ENCODE data around the gene KRTAP10-8.
"Not testable (repeated sequence)": the region's sequence is repeated elsewhere in the genome, so short reads cannot be mapped to it uniquely, and the experiment has no call there.

Gene KRTAP10-8

GRCh38 chr21:44640761-44641160 lies 28.9 kb downstream of the KRTAP10-8 start:
- Histone ChIP-seq H3K9me3 (ENCODE audit: low read length) (peaks cover 3% of the 10 kb centered on the region), H2AFZ (ENCODE audit: low read depth, low read length) (no peak overlapping the region), H3K36me3 (ENCODE audit: insufficient read depth, low read length) (no peaks in the 10 kb centered on the region), H3K27me3 (ENCODE audit: insufficient read depth, low read length) (no peaks in the 10 kb centered on the region), H3K4me1 (ENCODE audit: insufficient read depth, low read length) (peaks cover 10% of the 10 kb centered on the region), H3K4me3 (ENCODE audit: low read length) (no peak overlapping the region)

DNA sequence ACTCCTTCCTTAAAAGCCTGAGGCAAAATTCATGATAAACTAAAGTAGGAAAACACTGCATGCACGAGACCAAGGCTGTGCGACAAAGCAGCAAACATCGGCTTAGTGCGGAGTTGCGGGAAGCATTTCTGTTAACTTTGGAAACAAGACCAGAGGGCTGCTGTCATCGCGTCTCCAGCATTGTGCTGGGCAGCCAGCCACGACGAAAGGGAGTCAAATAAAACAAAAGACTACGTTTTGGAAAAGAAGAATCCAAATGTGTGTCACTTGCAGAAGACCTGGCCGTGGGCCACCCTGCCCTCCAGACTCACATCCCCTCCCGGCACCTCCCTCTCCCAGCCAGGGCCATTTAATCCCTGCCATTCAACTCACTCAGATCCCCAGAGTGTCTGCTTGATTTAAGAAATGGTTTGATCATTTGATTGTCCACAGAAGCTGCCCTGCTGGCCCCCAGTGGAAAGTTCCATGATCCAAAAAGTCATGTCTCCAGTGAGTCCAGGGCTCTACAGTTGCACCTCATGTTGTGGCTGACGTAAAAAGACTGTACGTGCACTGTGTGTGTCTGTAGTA lies 31.9 kb downstream of the KRTAP10-8 start:
- Histone ChIP-seq H3K4me3 (ENCODE audit: low read length) (no peak overlapping the region), H2AFZ (ENCODE audit: low read depth, low read length) (no peak overlapping the region), H3K4me1 (ENCODE audit: insufficient read depth, low read length) (no peaks in the 10 kb centered on the region), H3K27me3 (ENCODE audit: insufficient read depth, low read length) (peaks cover 13% of the 10 kb centered on the region), H3K9me3 (ENCODE audit: low read length) (peaks cover 3% of the 10 kb centered on the region), H3K36me3 (ENCODE audit: insufficient read depth, low read length) (no peaks in the 10 kb centered on the region)

DNA sequence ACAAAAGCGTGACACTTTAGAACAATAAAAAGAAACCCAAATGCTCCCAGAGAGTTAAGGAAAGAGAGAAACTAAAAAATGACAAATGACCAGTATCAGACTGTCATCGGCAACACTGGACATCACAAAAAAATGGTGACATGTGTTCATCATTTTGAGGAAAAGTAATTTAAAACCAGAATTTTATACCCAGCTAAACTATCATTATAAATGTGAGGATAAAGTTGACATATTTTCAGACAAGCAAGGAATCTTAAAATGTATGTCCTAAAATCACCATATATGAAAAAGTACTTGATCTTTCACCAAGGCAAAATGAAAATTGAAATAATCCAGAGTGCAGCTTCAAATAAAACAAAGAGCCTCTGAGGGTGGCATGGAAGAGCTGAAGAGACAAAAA lies 33.0 kb downstream of the KRTAP10-8 start:
- H2AFZ ChIP-seq (ENCODE audit: low read depth, low read length) = no peak overlapping the region
- peaks cover 13% of the 10 kb centered on the region for H3K27me3 ChIP-seq (ENCODE audit: insufficient read depth, low read length)
- peaks cover 3% of the 10 kb centered on the region for H3K9me3 ChIP-seq (ENCODE audit: low read length)
- H3K4me3 ChIP-seq (ENCODE audit: low read length) = no peak overlapping the region
- H3K36me3 ChIP-seq (ENCODE audit: insufficient read depth, low read length) = no peaks in the 10 kb centered on the region
- H3K4me1 ChIP-seq (ENCODE audit: insufficient read depth, low read length) = no peaks in the 10 kb centered on the region

DNA sequence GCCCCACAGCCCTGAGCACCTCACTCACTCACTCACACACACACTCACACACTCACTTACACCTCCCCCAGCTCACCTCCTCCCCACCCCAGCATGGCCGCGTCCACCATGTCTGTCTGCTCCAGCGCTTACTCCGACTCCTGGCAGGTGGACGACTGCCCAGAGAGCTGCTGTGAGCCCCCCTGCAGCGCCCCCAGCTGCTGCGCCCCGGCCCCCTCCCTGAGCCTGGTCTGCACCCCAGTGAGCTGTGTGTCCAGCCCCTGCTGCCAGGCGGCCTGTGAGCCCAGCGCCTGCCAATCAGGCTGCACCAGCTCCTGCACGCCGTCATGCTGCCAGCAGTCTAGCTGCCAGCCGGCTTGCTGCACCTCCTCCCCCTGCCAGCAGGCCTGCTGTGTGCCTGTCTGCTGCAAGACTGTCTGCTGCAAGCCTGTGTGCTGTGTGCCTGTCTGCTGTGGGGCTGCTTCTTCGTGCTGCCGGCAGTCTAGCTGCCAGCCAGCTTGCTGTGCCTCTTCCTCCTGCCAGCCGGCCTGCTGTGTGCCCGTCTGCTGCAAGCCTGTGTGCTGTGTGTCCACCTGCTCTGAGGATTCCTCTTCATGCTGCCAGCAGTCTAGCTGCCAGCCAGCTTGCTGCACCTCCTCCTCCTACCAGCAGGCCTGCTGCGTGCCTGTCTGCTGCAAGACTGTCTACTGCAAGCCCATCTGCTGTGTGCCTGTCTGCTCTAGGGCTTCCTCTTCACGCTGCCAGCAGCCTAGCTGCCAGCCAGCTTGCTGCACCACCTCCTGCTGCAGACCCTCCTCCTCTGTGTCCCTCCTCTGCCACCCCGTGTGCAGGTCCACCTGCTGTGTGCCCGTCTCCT lies 34.7 kb downstream of the KRTAP10-8 start, which contains the start of gene KRTAP10-11:
TSS of gene KRTAP10-11 (plus strand) at position 49 of the 856 bp plus-strand sequence. CDS start at position 94, 45 bp downstream.
- H3K4me3 ChIP-seq (ENCODE audit: low read length); H3K9me3 ChIP-seq (ENCODE audit: low read length); H3K4me1 ChIP-seq (ENCODE audit: insufficient read depth, low read length); H3K36me3 ChIP-seq (ENCODE audit: insufficient read depth, low read length); H2AFZ ChIP-seq (ENCODE audit: low read depth, low read length): not testable (repeated sequence)
- peaks cover 13% of the 10 kb centered on the region for H3K27me3 ChIP-seq (ENCODE audit: insufficient read depth, low read length)

DNA sequence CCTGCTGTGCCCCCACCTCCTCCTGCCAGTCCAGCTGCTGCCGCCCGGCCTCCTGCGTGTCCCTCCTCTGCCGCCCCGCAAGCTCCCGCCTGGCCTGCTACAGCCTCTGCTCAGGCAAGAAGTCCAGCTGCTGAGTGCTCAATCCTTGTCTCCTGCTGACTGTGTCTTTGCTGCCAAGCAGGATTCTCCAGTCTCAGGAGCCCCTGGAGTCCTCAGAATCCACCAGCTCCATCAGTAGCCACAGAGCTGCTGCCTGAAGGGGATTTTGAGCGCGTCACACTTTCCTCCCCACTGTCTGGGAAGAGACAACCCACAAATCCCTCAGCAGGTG lies 35.3 kb downstream of the KRTAP10-8 start:
- Histone ChIP-seq H3K36me3 (ENCODE audit: insufficient read depth, low read length) (no peaks in the 10 kb centered on the region), H2AFZ (ENCODE audit: low read depth, low read length) (no peak overlapping the region), H3K9me3 (ENCODE audit: low read length) (no peaks in the 10 kb centered on the region), H3K4me3 (ENCODE audit: low read length) (no peak overlapping the region), H3K27me3 (ENCODE audit: insufficient read depth, low read length) (peaks cover 13% of the 10 kb centered on the region), H3K4me1 (ENCODE audit: insufficient read depth, low read length) (no peaks in the 10 kb centered on the region)

DNA sequence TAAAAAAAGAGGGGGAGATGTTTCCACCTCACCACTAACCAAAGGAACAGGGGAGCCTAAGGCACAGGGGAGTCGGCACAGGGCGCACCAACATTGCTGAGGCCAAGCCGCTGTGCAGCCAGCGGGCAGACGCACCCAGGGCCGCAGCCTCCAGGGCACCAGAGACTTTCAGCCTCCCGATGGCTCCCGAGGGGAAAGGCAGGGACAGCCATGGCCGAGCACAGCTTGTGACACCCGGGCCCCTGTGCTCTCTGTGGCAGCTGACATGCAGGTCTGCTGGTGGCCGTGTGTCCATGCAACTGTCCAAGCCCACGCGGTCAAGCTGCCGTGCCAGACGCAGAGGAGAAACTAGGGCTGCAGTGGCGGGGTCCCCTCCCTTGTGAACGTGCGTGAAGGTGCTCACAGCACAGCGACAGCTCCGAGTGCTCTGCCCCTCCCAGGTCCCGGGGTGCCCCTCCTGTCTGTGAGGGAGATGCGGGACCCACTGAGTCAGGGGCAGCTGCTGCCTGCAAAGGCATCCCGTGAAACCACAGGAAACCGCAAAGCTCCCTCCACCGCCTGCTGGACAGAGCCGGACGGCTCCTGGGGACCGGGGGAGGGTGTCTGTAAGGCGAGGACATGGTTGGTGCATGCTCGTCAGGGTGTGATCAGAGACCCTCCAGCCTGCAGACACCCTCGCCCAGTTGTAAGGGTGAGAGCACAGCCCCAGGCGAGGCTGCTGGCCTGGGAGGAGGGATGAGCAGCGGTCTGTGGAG lies 36.9 kb downstream of the KRTAP10-8 start:
- no peak overlapping the region for H2AFZ ChIP-seq (ENCODE audit: low read depth, low read length)
- no peaks in the 10 kb centered on the region for H3K9me3 ChIP-seq (ENCODE audit: low read length)
- H3K36me3 ChIP-seq (ENCODE audit: insufficient read depth, low read length) = no peaks in the 10 kb centered on the region
- H3K4me1 ChIP-seq (ENCODE audit: insufficient read depth, low read length) = no peaks in the 10 kb centered on the region
- peaks cover 13% of the 10 kb centered on the region for H3K27me3 ChIP-seq (ENCODE audit: insufficient read depth, low read length)
- no peak overlapping the region for H3K4me3 ChIP-seq (ENCODE audit: low read length)

GRCh38 chr21:44649521-44650100 lies 37.7 kb downstream of the KRTAP10-8 start:
- Histone ChIP-seq H3K27me3 (ENCODE audit: insufficient read depth, low read length) (peaks cover 13% of the 10 kb centered on the region), H3K9me3 (ENCODE audit: low read length) (no peaks in the 10 kb centered on the region), H3K4me3 (ENCODE audit: low read length) (no peak overlapping the region), H3K4me1 (ENCODE audit: insufficient read depth, low read length) (no peaks in the 10 kb centered on the region), H3K36me3 (ENCODE audit: insufficient read depth, low read length) (no peaks in the 10 kb centered on the region), H2AFZ (ENCODE audit: low read depth, low read length) (no peak overlapping the region)

DNA sequence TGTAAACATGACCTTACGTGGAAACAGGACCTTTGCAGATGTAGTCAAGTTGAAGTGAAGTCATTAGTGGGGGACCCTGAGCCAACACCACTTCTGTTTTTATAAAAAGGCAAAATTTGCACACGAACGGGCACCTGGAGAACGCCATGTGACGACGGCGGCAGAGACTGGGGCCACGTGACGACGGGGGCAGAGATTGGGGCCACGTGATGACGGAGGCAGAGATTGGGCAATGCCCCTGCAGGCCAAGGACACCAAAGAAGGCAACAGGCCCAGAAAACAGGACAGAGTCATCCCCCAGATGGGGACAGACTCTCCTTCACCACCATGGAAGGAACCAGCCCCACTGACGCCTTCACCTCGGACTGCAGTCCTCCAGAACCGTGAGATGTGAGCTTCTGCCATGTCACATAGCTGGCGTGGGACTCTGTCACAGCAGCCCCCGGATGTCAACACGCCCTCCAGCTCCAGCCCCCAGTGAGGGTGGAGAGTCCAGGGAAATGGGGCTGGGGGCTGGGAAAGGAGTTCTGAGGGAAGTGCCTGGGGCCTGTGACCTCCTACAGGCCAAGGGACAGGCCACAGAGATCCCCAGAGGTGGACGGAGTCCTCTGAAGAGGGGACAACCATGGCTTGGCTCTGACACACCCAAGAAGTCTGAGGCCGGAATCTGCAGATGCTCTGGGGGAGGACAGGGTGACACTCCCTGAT lies 38.5 kb downstream of the KRTAP10-8 start:
- H3K4me1 ChIP-seq (ENCODE audit: insufficient read depth, low read length) = no peaks in the 10 kb centered on the region
- H3K27me3 ChIP-seq (ENCODE audit: insufficient read depth, low read length) = peaks cover 13% of the 10 kb centered on the region
- no peaks in the 10 kb centered on the region for H3K9me3 ChIP-seq (ENCODE audit: low read length)
- no peak overlapping the region for H2AFZ ChIP-seq (ENCODE audit: low read depth, low read length)
- no peak overlapping the region for H3K4me3 ChIP-seq (ENCODE audit: low read length)
- H3K36me3 ChIP-seq (ENCODE audit: insufficient read depth, low read length) = no peaks in the 10 kb centered on the region

DNA sequence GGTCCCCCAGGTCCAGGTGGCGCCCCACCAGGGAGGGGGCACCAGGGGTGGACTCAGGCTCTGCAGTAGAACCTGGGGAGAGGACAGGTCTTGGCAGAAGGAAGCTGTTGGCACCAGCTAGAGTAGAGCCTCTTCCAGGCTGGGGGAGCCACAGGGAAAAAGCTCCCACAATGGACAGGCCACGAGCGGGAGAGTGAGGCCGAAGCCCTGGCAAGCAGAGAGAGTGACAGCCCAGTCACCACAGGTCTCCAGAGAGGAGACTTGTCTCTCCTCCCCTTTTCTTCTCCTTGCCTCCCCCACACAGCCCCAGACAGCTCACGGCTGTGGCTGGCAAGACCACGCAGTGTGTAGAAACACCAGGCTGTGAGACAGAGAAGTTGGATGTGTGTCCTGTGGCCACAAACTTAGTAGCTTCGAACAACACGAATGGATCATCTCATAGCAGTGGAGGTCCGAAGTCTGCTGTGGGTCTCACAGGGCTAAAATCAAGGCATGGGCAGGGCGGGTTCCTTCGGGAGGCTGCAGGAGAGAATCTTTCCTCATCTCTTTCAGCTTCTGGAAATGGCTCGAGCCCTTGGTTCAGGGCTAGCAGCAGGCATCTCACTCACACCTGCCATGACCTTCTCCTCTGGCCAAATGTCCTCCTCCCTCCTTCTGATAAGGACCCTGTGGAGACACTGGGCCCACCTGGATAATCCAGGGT lies 39.2 kb downstream of the KRTAP10-8 start:
- Histone ChIP-seq H3K27me3 (ENCODE audit: insufficient read depth, low read length) (peaks cover 13% of the 10 kb centered on the region), H3K4me1 (ENCODE audit: insufficient read depth, low read length) (no peaks in the 10 kb centered on the region), H3K9me3 (ENCODE audit: low read length) (no peaks in the 10 kb centered on the region), H3K4me3 (ENCODE audit: low read length) (no peak overlapping the region), H2AFZ (ENCODE audit: low read depth, low read length) (no peak overlapping the region), H3K36me3 (ENCODE audit: insufficient read depth, low read length) (no peaks in the 10 kb centered on the region)

DNA sequence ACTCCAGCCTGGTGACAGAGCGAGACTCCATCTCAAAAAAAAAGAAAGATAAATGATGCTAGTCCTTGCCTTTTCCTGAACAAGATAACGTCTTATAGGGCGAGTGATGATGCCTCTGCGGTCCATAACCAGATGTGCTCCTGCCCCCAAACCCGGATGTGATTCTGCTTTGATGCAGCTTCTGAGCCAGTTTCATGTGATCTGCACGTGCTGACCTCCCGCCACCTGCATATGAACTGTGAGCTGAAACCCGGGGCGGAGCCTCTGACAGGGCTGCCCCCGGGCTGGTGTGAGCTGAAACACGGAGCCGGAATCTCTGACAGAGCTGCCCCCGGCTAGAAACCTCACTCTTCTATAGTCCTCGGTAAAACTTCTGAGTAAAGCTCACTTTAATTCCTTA lies 41.2 kb downstream of the KRTAP10-8 start:
- H3K27me3 ChIP-seq (ENCODE audit: insufficient read depth, low read length) = no peaks in the 10 kb centered on the region
- H3K9me3 ChIP-seq (ENCODE audit: low read length) = no peaks in the 10 kb centered on the region
- H3K36me3 ChIP-seq (ENCODE audit: insufficient read depth, low read length) = no peaks in the 10 kb centered on the region
- no peak overlapping the region for H3K4me3 ChIP-seq (ENCODE audit: low read length)
- no peak overlapping the region for H2AFZ ChIP-seq (ENCODE audit: low read depth, low read length)
- no peaks in the 10 kb centered on the region for H3K4me1 ChIP-seq (ENCODE audit: insufficient read depth, low read length)

- Histone ChIP-seq H3K27me3 (ENCODE audit: insufficient read depth, low read length) (no peaks in the 10 kb centered on the region), H3K4me3 (ENCODE audit: low read length) (no peak overlapping the region)
These were observed 42.0 kb downstream of the KRTAP10-8 start for GRCh38 chr21:44653656-44654575.

More at GRCh38 chr21:44653656-44654575, 42.0 kb downstream of the KRTAP10-8 start:
- Histone ChIP-seq H3K9me3 (ENCODE audit: low read length) (no peaks in the 10 kb centered on the region), H3K36me3 (ENCODE audit: insufficient read depth, low read length) (no peaks in the 10 kb centered on the region), H2AFZ (ENCODE audit: low read depth, low read length) (no peak overlapping the region), H3K4me1 (ENCODE audit: insufficient read depth, low read length) (no peaks in the 10 kb centered on the region)

Data from neuron (in vitro differentiated cells).